Stimulated activated effector memory CD8-positive, alpha-beta T cell treated with anti-CD3 and anti-CD28 coated beads, Interleukin-12 subunit alpha, Interleukin-12 subunit beta, amount 100 ng/mL, for 72 hours (primary cell): Measurements from ENCODE around the gene ODAD4.

Source experiments
- ATAC-seq: fragments of 150-1000 bp; cut with Tn5 transposase; 2 replicates; pipeline ENCODE4 v1.10.0; 2021
- DNase-seq, 2 donors: peaks; one replicate each; pipeline ENCODE4 v3.0.0; 2021 to 2022; ENCODE audit warnings: low spot score in 2 of 2
- H3K27ac Mint-ChIP-seq: one replicate; pipeline ENCODE4 v1.8.0; 2022; ENCODE audit warnings: mild to moderate bottlenecking, mixed read lengths
- H3K36me3 Mint-ChIP-seq: one replicate; pipeline ENCODE4 v1.8.0; 2022; ENCODE audit warnings: mild to moderate bottlenecking, mixed read lengths
- H3K4me1 Mint-ChIP-seq: one replicate; pipeline ENCODE4 v1.8.0; 2022; ENCODE audit warnings: mixed read lengths
- H3K4me3 Mint-ChIP-seq: one replicate; pipeline ENCODE4 v1.8.0; 2022; ENCODE audit warnings: mild to moderate bottlenecking, mixed read lengths
- H3K9me3 Mint-ChIP-seq: one replicate; pipeline ENCODE4 v1.8.0; 2022; ENCODE audit warnings: mixed read lengths

The ODAD4 gene

GRCh38 chr17:41970901-41971331, 40.5 kb downstream of the ODAD4 start:
- no peak overlapping the region for H3K4me3 Mint-ChIP-seq
- peaks cover 84% of the 10 kb centered on the region for H3K36me3 Mint-ChIP-seq

GRCh38 chr17:41971721-41972523, 41.5 kb downstream of the ODAD4 start:
- DNase-seq (no peak), ATAC-seq (no peak)
- Mint-ChIP-seq H3K9me3 (no peaks in the 10 kb centered on the region), H3K36me3 (peaks cover 89% of the 10 kb centered on the region), H3K27ac (peak overlapping the region; percentile 71), H3K4me1 (peaks cover 25% of the 10 kb centered on the region), H3K4me3 (no peak overlapping the region)

More at GRCh38 chr17:41970901-41971331, 40.5 kb downstream of the ODAD4 start:
- Mint-ChIP-seq H3K27ac (peak overlapping the region; percentile 71), H3K4me1 (peaks cover 28% of the 10 kb centered on the region), H3K9me3 (no peaks in the 10 kb centered on the region)
- DNase-seq = no peak
- ATAC-seq = no peak

- Mint-ChIP-seq H3K27ac (peak overlapping the region; percentile 72), H3K4me3 (no peak overlapping the region), H3K4me1 (peaks cover 19% of the 10 kb centered on the region), H3K36me3 (peaks cover 98% of the 10 kb centered on the region), H3K9me3 (no peaks in the 10 kb centered on the region)
- DNase-seq (no peak), ATAC-seq (peak; percentile 34)
These were observed 42.4 kb downstream of the ODAD4 start for GRCh38 chr17:41972571-41973407.

- Mint-ChIP-seq H3K4me3 (no peak overlapping the region), H3K27ac (peak overlapping the region; percentile 72), H3K4me1 (peaks cover 12% of the 10 kb centered on the region), H3K9me3 (no peaks in the 10 kb centered on the region), H3K36me3 (peaks cover 100% of the 10 kb centered on the region)
- no peak for ATAC-seq
- DNase-seq = no peak
These were observed 43.0 kb downstream of the ODAD4 start for GRCh38 chr17:41973408-41973811.

GRCh38 chr17:41974031-41974430, 43.6 kb downstream of the ODAD4 start:
- peaks cover 100% of the 10 kb centered on the region for H3K36me3 Mint-ChIP-seq
- H3K9me3 Mint-ChIP-seq = no peaks in the 10 kb centered on the region
- H3K4me3 Mint-ChIP-seq = no peak overlapping the region
- peak overlapping the region; percentile 72 for H3K27ac Mint-ChIP-seq
- peaks cover 6% of the 10 kb centered on the region for H3K4me1 Mint-ChIP-seq
- ATAC-seq (no peak), DNase-seq (no peak)

- no peak for DNase-seq
- Mint-ChIP-seq H3K9me3 (no peaks in the 10 kb centered on the region), H3K36me3 (peaks cover 100% of the 10 kb centered on the region), H3K4me1 (peaks cover 5% of the 10 kb centered on the region), H3K27ac (peak overlapping the region; percentile 72), H3K4me3 (no peak overlapping the region)
- ATAC-seq = no peak
These were observed 44.2 kb downstream of the ODAD4 start for GRCh38 chr17:41974658-41975057.

- H3K36me3 Mint-ChIP-seq = peaks cover 100% of the 10 kb centered on the region
- H3K27ac Mint-ChIP-seq = peak overlapping the region; percentile 72
- peaks cover 5% of the 10 kb centered on the region for H3K4me1 Mint-ChIP-seq
- H3K4me3 Mint-ChIP-seq = no peak overlapping the region
- no peaks in the 10 kb centered on the region for H3K9me3 Mint-ChIP-seq
- no peak for DNase-seq
- no peak for ATAC-seq
These were observed 45.0 kb downstream of the ODAD4 start for GRCh38 chr17:41975099-41976083.

GRCh38 chr17:41976142-41976768, 45.8 kb downstream of the ODAD4 start:
- H3K27ac Mint-ChIP-seq = peak overlapping the region; percentile 63

GRCh38 chr17:41977991-41978390, 47.6 kb downstream of the ODAD4 start:
- DNase-seq = no peak
- no peak for ATAC-seq
- H3K4me1 Mint-ChIP-seq = peaks cover 5% of the 10 kb centered on the region
- H3K36me3 Mint-ChIP-seq = peaks cover 100% of the 10 kb centered on the region
- H3K9me3 Mint-ChIP-seq = no peaks in the 10 kb centered on the region
- no peak overlapping the region for H3K4me3 Mint-ChIP-seq
- H3K27ac Mint-ChIP-seq = peak overlapping the region; percentile 83

More at GRCh38 chr17:41976142-41976768, 45.8 kb downstream of the ODAD4 start:
- ATAC-seq = no peak
- no peak for DNase-seq
- H3K4me1 Mint-ChIP-seq = peaks cover 5% of the 10 kb centered on the region
- H3K9me3 Mint-ChIP-seq = no peaks in the 10 kb centered on the region
- peaks cover 100% of the 10 kb centered on the region for H3K36me3 Mint-ChIP-seq
- no peak overlapping the region for H3K4me3 Mint-ChIP-seq

- no peak for ATAC-seq
- H3K4me1 Mint-ChIP-seq = no peaks in the 10 kb centered on the region
- no peak for DNase-seq
- no peak overlapping the region for H3K27ac Mint-ChIP-seq
- peaks cover 100% of the 10 kb centered on the region for H3K36me3 Mint-ChIP-seq
- H3K4me3 Mint-ChIP-seq = no peak overlapping the region
- no peaks in the 10 kb centered on the region for H3K9me3 Mint-ChIP-seq
These were observed 51.8 kb downstream of the ODAD4 start for GRCh38 chr17:41982026-41982760.

GRCh38 chr17:41984454-41984853, 54.0 kb downstream of the ODAD4 start:
- no peak overlapping the region for H3K27ac Mint-ChIP-seq
- H3K36me3 Mint-ChIP-seq = peaks cover 100% of the 10 kb centered on the region
- no peak for ATAC-seq
- H3K4me1 Mint-ChIP-seq = peaks cover 7% of the 10 kb centered on the region
- H3K4me3 Mint-ChIP-seq = no peak overlapping the region
- H3K9me3 Mint-ChIP-seq = no peaks in the 10 kb centered on the region
- no peak for DNase-seq

- DNase-seq (no peak), ATAC-seq (no peak)
- Mint-ChIP-seq H3K9me3 (no peaks in the 10 kb centered on the region), H3K4me3 (no peak overlapping the region), H3K4me1 (peaks cover 7% of the 10 kb centered on the region), H3K36me3 (peaks cover 100% of the 10 kb centered on the region), H3K27ac (no peak overlapping the region)
These were observed 55.5 kb downstream of the ODAD4 start for GRCh38 chr17:41985919-41986318.

GRCh38 chr17:41986634-41987033, 56.2 kb downstream of the ODAD4 start:
- DNase-seq (no peak), ATAC-seq (no peak)
- peaks cover 7% of the 10 kb centered on the region for H3K4me1 Mint-ChIP-seq
- peaks cover 100% of the 10 kb centered on the region for H3K36me3 Mint-ChIP-seq
- peak overlapping the region; percentile 82 for H3K27ac Mint-ChIP-seq
- H3K9me3 Mint-ChIP-seq = no peaks in the 10 kb centered on the region
- no peak overlapping the region for H3K4me3 Mint-ChIP-seq

GRCh38 chr17:41987642-41988041, 57.2 kb downstream of the ODAD4 start:
- Mint-ChIP-seq H3K4me1 (peaks cover 7% of the 10 kb centered on the region), H3K27ac (peak overlapping the region; percentile 82), H3K9me3 (no peaks in the 10 kb centered on the region), H3K4me3 (no peak overlapping the region), H3K36me3 (peaks cover 100% of the 10 kb centered on the region)
- ATAC-seq = peak; percentile 92
- DNase-seq = no peak
